H1 (cell line): ENCODE results near the gene DGKA.

Experiments
- JUND ChIP-seq: IDR thresholded peaks from 2 replicates; pipeline ENCODE4 v1.6.1; 2011; ENCODE audit warnings: mild to moderate bottlenecking, improper control_type of control experiment, low read length
- TBP ChIP-seq: IDR thresholded peaks from 2 replicates; pipeline ENCODE4 v1.6.1; 2011; ENCODE audit warnings: low read depth, low read length, improper control_type of control experiment
- TF ChIP-seq, protein P1 (sequence below), 3 experiments: IDR thresholded peaks; 1 replicate in 2 of 3; 2 replicates in 1 of 3; pipeline versions ENCODE4 v1.5.1 to v1.6.1; 2011; ENCODE audit warnings: low read length in 3 of 3, mild to moderate bottlenecking in 3 of 3, inconsistent platforms in 2 of 3, low read depth in 1 of 3, moderate library complexity in 1 of 3; ENCODE audit not compliant: insufficient read depth in 1 of 3; ENCODE audit errors: control extremely low read depth in 1 of 3

GRCh38 chr12:55912908-55913307, 18.1 kb upstream of the DGKA start:
- TF ChIP-seq JUND: no peak
- TF ChIP-seq, protein P1, sequence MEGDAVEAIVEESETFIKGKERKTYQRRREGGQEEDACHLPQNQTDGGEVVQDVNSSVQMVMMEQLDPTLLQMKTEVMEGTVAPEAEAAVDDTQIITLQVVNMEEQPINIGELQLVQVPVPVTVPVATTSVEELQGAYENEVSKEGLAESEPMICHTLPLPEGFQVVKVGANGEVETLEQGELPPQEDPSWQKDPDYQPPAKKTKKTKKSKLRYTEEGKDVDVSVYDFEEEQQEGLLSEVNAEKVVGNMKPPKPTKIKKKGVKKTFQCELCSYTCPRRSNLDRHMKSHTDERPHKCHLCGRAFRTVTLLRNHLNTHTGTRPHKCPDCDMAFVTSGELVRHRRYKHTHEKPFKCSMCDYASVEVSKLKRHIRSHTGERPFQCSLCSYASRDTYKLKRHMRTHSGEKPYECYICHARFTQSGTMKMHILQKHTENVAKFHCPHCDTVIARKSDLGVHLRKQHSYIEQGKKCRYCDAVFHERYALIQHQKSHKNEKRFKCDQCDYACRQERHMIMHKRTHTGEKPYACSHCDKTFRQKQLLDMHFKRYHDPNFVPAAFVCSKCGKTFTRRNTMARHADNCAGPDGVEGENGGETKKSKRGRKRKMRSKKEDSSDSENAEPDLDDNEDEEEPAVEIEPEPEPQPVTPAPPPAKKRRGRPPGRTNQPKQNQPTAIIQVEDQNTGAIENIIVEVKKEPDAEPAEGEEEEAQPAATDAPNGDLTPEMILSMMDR (IDR thresholded peaks at IDR 0.05; ENCODE audit: control extremely low read depth in 1 of 3, insufficient read depth in 1 of 3, low read depth in 1 of 3, low read length in 3 of 3): no peak
- no peak for TF ChIP-seq TBP
